ENCODE results near the gene CD200R1L.

CD200R1L gene

DNA sequence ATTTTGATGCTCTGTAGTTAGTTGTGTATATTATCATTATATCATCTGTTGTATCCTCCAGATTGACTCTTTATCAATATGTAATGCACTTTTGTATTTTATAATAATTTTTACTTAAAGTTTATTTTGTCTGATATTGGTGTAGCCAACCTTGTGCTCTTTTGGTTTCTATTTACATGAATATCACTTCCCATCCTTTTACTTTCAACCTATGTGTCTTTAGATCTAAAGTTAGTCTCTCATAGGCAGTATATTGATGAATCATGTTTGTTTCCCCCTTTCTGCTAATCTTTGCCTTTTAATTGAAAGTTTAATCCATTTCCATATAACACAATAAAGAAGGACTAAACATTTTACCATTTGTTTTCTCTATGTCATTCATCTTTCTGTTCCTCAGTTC is 28.1 kb upstream of the CD200R1L start:
- TF ChIP-seq CTCF (IDR thresholded peaks at IDR 0.05): no peak

GRCh38 chr3:112873632-112874031 is 27.0 kb upstream of the CD200R1L start:
- TF ChIP-seq CTCF (IDR thresholded peaks at IDR 0.05): no peak

GRCh38 chr3:112871735-112872134 is 25.1 kb upstream of the CD200R1L start:
- TF ChIP-seq CTCF (IDR thresholded peaks at IDR 0.05): no peak

- TF ChIP-seq CTCF (IDR thresholded peaks at IDR 0.05): no peak
Observed at GRCh38 chr3:112865757-112866156, 19.1 kb upstream of the CD200R1L start.

DNA sequence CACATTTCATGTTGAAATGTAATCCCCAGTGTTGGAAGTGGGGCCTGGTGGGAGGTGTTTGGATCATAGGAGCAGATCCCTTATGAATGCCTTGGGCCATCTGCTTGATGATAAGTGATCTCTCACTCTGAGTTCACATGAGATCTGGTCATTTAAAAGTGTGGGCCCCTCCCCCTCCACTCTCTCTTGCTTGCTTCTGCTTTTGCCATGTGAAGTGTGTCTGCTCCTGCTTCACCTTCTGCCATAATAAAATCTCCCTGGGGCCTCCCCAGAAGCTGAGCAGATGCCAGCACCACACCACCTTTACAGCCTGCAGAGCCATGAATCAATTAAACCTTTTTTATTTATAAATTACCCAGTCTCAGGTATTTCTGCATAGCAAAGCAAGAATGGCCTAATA is 14.2 kb upstream of the CD200R1L start:
- TF ChIP-seq CTCF (IDR thresholded peaks at IDR 0.05): no peak

- no peak for TF ChIP-seq CTCF (IDR thresholded peaks at IDR 0.05)
Observed at GRCh38 chr3:112858410-112859069, 11.9 kb upstream of the CD200R1L start.

DNA sequence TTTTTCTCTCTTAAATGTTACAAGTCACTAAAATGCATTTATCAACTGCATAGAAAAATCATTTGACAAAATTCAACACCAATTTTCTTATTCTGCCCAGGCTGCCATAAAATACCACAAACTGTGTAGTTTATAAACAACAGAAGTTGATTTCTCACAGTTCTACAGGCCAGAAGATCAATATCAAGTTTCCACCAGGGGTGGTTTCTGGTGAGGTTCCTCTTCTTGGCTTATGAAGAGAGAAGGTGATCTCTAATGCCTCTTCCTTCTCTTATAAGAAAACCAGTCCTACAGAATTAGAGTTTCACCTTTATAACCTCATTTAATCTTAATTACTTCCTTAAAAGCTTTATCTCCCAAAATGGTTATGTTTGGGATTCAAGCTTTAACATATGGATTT is 10.9 kb upstream of the CD200R1L start:
- no peak for TF ChIP-seq CTCF (IDR thresholded peaks at IDR 0.05)

DNA sequence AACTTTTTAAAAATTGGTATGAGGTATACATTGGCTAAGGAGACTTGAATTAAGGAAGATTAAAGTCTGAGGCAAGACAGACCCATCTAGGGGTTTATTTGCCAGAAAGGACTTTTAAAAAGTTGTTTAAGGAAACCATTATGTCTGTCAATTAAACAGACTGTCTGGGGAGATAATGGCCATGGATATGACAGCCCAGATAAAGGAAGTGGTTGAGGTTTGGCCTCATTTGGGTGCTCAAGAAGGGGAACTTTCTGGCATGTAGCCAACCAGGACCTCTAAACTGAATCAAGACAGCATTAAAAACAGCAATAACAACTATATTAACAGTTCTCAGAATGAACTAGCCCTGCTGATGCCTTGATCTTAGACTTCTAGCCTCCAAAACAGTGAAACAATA is 9.9 kb upstream of the CD200R1L start:
- TF ChIP-seq CTCF (IDR thresholded peaks at IDR 0.05): no peak

Measured in LNCAP (cell line).